GM18909 (cell line): Measurements from ENCODE around the gene BRSK2.

Source experiments
- ATAC-seq: cut with Tn5 transposase; IDR thresholded peaks from one replicate; pipeline ENCODE4 v1.9.1; 2021; ENCODE audit warnings: mild to moderate bottlenecking; ENCODE audit not compliant: unreplicated experiment, poor library complexity

BRSK2 gene

GRCh38 chr11:1487851-1488574 lies 98.3 kb downstream of the BRSK2 start:
- ATAC-seq, result no peak

DNA sequence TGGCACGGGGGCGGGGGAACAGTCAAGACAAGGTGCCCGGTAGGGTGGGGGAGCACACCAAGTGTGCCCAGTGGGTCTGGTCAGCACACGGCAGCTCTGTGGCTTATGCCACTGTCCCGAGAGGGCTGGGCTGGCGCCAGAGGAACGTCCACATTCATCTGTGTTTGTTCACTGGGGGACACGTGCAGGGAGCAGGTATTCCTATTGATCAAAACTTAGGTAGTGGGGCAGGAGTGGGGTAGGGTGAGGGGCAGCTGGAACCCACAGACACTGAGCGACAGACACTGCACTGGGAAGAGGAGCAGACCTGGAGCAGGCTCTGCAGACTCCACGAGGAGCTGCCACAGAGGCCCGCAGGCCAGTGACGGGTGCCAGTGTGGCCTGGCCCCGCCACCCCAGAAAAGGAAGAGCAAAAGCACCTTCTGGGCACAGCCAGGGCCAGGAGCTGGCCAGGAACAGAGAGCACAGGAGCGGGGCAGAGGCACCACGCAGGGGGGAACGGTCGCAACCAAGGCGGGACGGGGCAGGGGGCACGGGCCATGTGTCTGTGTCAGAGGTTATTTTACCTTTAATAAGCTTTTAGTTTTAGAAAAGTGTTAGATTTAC lies 98.9 kb downstream of the BRSK2 start:
- ATAC-seq, result no peak

GRCh38 chr11:1490651-1491050 lies 100.9 kb downstream of the BRSK2 start:
- no peak for ATAC-seq

DNA sequence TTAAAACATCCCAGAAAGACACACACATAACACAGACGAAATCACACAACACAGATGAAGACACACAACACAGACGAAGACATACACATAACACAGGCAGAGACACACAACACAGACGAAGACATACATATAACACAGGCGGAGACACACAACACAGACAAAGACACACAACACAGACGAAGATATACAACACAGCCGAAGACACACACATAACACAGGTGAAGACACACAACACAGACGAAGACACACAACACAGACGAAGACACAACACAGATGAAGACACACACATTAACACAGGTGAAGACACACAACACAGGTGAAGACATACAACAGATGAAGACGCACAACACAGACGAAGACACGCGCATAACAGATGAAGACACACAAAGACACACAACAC lies 101.6 kb downstream of the BRSK2 start:
- ATAC-seq, result no peak

DNA sequence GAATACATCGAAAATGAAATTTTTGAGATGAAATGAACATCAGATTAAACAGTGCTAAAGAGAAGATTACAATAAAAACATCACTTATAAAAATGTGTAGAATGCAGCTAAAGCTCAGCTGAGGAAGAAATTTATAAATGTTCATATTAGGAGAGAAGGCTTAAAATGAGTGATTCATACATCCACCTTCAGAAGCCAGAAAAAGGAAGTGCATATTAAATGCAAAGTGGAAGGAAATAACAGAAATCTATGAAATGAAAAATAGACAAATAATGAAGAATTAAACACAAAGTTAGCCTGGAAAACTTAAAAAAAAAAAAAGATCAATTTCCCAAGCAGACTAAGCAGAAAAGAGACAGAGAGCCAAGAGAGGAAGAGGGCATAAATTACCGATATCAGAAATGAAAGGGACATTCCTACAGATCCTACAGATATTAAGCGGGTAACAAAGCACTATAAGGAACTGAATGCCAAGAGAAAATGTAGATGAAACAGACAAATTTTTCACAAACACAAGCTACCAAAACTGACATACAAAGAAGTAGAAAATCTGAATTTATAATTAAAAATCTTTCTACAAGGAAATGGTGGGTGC lies 104.0 kb downstream of the BRSK2 start:
- ATAC-seq, result no peak

DNA sequence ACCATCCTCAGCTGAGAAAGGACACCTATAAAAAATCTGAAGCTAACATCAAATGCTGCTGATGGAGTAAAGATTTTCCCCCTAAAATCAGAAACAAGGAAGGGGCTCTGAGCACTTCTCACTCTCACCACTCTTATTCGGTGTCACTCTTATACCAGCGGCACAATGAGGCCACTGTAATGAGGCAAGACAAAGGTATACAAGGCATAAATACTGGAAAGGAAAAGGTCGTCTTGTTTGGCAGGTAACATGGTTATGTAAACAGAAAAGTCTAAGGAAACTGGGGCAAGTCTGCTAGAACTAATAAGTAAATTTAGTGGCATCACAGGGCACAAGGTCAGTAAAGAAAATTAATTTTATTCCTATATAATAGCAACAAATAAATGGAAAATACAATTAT lies 104.9 kb downstream of the BRSK2 start:
- ATAC-seq, result no peak

DNA sequence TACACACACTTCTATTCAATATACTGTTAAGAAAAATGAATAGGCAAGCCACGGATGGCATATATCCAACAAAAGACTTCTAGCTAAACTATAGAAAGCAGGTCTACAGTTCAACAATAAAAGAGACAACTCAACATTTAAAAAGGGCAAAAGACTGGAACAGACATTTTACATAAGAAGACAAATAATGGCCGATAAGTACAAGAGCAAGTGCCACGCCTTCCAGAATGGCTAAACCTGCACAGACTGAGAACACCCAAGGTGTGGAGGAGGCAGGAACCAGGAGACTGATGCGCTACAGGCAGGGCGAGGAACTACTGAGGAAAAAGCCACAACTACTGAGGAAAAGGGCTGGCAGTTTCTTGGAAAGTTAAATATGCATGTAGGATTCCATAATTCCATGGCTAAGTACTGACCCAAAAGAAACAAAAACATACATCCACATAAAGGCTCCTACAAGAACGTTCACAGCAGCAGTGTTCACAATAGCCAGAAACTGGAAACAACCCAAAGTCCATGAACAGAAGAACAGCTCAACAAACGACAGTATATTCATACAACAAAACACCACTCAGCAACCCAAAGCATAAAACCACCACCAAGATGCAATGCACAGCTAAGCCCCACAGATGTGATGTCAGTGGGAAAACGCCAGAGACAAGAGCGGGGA lies 106.5 kb downstream of the BRSK2 start:
- ATAC-seq, result no peak

DNA sequence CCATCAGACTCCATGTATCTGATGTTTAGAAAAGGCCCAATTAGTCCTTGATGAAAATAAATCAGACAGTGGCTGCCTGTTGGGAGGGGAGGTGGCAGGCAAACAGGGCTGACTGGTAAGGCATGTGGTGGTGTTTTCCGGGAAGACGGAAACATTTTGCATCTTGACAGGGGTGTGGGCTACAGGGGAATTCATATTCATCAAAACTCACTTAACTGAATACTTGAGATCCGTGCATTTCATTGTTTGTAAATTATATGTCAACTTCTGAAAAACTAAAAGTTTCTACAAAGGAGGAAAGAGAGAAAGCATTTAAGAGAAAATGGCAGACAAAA lies 107.0 kb downstream of the BRSK2 start:
- ATAC-seq, result no peak

- no peak for ATAC-seq
These were observed 107.9 kb downstream of the BRSK2 start for GRCh38 chr11:1497600-1497999.

GRCh38 chr11:1498262-1498661 lies 108.5 kb downstream of the BRSK2 start:
- no peak for ATAC-seq

GRCh38 chr11:1499261-1499890 lies 109.6 kb downstream of the BRSK2 start:
- ATAC-seq, result no peak

DNA sequence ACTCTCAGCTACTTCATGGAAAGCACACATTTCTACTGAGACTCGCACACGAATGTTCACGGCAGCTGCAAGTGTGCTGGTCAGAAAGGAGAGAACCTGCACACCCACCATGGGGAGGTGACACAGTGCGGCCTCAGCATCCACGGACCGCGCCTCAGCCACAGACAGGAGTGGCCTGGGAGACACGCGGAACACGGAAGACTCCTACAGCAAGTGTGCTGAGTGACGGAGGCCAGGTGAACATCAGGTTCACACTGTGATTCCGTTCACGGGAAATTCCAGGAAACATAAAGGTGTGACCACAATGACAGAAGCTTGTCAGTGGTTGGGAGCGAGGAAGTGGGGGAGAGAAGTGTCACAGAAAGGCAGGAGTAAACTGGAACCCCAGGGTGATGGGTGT lies 110.2 kb downstream of the BRSK2 start:
- no peak for ATAC-seq

DNA sequence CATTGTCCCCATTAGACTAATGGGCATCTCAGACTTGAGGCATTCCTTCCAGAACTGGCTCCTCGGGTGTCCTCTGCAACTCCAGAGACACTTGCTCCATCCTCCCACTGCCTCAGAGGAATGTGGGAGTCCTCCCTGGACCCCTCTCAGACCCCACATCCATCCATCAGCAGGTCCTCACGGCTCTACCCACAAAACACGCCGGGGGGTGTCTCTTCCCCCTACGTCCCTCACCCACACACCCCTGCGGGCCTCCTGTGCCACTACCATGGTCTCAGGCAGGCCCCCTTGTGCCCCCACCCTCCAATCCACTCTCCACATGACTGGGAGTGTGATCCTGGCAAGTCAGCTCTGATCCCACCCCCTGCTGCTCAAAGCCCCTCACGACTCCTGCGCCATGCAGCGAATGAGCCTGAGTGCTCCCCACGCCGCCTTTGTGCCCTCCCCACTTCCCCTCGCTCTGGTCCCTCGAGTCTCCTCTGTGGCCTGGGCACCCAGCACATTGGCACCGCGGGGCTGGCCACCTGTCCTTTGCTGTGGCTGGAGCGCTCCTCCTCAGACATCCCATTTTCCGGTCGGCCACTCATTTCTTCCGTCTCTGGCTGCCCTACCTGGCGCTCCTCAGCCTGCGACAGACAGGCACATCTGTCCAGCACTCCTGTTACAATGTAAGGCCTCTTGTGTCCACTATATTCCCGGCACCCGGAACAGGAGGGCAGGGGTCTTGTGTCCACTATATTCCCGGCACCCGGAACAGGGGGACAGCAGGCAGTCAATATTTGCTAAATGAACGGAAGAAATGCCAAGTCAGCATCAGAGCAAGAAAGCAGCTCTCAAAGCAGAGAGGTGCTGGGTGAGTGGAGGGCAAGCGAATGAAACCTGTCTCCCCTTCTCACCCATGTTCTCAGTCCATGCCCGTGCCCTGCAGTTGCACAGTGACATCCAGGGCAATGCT lies 111.0 kb downstream of the BRSK2 start:
- ATAC-seq, result no peak

- ATAC-seq, result no peak
These were observed 111.9 kb downstream of the BRSK2 start for GRCh38 chr11:1501421-1502167.

- no peak for ATAC-seq
These were observed 112.6 kb downstream of the BRSK2 start for GRCh38 chr11:1502168-1502953.

DNA sequence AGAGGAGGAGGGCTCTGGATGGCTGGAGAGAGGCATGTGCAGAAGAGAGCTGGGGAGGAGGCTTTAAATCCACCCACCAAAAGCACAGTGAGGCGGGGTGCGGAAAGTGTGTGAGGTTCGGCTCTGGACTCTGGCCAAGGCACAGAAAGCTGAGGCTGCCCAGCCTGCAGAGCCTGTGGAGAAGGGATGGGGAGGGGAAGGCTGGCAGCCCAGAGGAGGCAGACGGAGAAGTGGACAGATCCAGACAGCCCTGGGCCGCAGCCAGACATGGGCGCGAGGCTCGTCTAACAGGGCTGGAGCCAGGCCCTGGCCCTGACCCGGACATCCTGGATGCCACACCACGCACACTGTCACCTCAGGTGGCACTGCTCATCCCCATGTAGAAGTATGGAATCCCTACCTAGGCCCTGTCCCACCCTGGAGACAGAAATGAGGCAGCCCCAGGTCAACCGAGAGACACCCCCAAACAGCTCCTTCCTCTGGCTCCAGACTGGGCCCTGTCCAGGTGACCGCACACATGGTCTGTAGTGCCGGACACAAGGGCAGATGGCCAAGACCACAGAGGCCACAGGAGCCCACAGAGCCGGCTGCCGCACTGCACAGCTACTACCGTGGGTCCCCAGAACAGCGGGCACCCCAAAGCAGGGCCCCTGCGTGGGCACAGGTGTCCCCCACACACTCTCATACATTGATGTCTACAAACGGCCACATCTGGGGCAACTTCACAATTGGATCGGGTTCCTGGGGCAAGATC lies 113.4 kb downstream of the BRSK2 start:
- no peak for ATAC-seq

DNA sequence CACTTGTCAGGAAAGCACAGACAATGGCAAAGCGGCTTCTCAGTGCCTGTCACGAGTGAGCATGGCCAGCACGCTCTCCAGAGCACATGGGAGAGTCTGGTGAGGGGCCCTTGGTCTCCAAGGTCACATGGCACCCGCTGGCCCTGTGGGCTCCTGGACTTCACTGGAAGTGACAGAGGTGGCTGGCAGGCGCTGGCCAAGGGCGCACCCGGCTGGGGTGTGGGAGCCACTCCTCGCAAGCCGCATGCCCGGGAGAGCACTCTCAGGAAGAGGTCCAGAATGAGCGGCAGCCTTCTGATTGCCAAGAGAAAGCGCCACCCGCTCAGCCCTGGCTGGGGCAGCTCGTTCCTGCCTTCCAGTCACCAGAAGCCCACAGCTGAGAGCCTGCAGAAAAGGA lies 114.0 kb downstream of the BRSK2 start:
- ATAC-seq, result no peak

DNA sequence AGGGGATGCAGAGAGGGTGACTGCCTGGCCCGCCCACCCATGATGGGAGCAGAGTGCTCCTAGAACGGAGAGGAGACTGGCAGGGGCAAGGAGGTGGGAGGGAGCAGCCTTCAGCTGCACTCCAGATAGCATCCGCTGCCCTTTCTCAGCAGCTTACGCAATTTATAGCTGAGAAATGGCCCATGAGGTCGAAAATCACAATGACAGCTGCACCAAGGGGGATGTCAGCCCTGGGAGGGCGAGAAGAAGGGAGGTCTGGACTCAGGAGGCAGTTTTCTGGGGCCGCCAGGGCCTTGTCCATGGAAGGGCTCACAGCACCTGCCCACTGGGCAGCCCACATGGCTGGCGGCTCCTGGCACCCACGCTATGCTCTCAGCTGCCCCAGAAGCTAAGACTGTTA lies 114.4 kb downstream of the BRSK2 start:
- ATAC-seq, result no peak
